Measurements from ENCODE around the gene HMGN3. TPM values are rescaled to one million over a fixed set of nuclear protein-coding genes. Genes with fewer than 3 reads are reported as not detected.

HMGN3 gene
- total RNA-seq, 1 donor, result 13.4 TPM

DNA sequence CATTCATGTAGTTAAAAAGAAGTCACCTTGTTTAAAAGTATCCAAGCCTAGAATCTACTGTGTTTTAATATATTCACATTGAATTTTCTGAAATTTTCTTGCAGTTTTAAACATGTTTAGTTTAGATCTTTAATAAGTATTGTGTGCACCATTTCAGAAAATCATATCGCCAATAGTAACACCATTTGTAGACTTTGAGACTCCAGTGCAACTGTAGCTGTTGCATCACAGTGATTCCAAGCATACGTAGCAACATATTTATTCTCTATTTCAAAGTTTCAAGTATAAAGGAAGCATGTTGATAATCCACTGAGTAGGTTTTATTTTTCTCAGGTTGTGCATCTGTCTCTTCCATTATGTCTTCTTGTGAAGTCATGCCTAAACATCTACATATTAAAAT is 46.4 kb downstream of the HMGN3 start:
- Histone ChIP-seq H4K20me1 (ENCODE audit: insufficient read depth, low read length) (no peaks in the 10 kb centered on the region), H3K4me1 (ENCODE audit: insufficient read depth, low read length) (no peaks in the 10 kb centered on the region), H3K9me3 (ENCODE audit: low read depth, low read length) (peaks cover 2% of the 10 kb centered on the region), H3K27ac (ENCODE audit: low read depth, low read length) (no peak overlapping the region), H3K27me3 (ENCODE audit: insufficient read depth, low read length) (peaks cover 6% of the 10 kb centered on the region), H3K4me2 (ENCODE audit: insufficient read depth, low read length) (no peak overlapping the region), H3K4me3 (ENCODE audit: insufficient read depth, low read length) (no peak overlapping the region), H2AFZ (ENCODE audit: low read length) (no peak overlapping the region), H3K79me2 (ENCODE audit: insufficient read depth, low read length) (no peaks in the 10 kb centered on the region), H3K36me3 (ENCODE audit: insufficient read depth, low read length) (no peaks in the 10 kb centered on the region)
- TF ChIP-seq CTCF (IDR thresholded peaks at IDR 0.05; ENCODE audit: extremely low read depth, low read depth, low read length), result no peak
- no peak for DNase-seq (ENCODE audit: insufficient read length, low spot score, missing footprints)

- no peak for DNase-seq (ENCODE audit: insufficient read length, low spot score, missing footprints)
- no peaks in the 10 kb centered on the region for H3K79me2 ChIP-seq (ENCODE audit: insufficient read depth, low read length)
- TF ChIP-seq CTCF (IDR thresholded peaks at IDR 0.05; ENCODE audit: extremely low read depth, low read depth, low read length), result no peak
- H3K4me3 ChIP-seq (ENCODE audit: insufficient read depth, low read length), result no peak overlapping the region
- no peak overlapping the region for H2AFZ ChIP-seq (ENCODE audit: low read length)
- no peaks in the 10 kb centered on the region for H4K20me1 ChIP-seq (ENCODE audit: insufficient read depth, low read length)
- no peaks in the 10 kb centered on the region for H3K36me3 ChIP-seq (ENCODE audit: insufficient read depth, low read length)
- H3K4me2 ChIP-seq (ENCODE audit: insufficient read depth, low read length), result no peak overlapping the region
- peaks cover 6% of the 10 kb centered on the region for H3K27me3 ChIP-seq (ENCODE audit: insufficient read depth, low read length)
- no peak overlapping the region for H3K27ac ChIP-seq (ENCODE audit: low read depth, low read length)
- peaks cover 2% of the 10 kb centered on the region for H3K9me3 ChIP-seq (ENCODE audit: low read depth, low read length)
- H3K4me1 ChIP-seq (ENCODE audit: insufficient read depth, low read length), result no peaks in the 10 kb centered on the region
Measured at GRCh38 chr6:79186564-79186963, 47.9 kb downstream of the HMGN3 start.

DNA sequence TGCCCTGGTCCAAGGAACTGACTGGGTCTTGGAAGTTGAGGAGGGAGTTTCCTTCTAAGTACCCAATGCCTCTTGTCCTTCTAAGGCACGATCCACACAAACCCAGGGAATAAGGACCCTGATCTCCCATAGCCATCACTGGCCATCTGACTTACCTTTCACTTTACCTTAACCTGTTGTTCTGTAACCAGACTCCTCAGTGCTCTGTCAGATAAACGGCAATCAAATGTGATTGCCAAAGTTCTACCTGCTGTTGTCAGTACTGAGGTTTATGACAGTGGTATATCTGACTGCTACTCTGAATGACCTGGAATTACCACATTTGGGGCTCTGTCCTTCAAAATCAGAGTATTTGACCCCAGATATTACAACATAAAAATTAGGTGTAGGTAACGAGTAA is 49.8 kb downstream of the HMGN3 start:
- H3K27ac ChIP-seq (ENCODE audit: low read depth, low read length), result no peak overlapping the region
- H3K79me2 ChIP-seq (ENCODE audit: insufficient read depth, low read length), result no peaks in the 10 kb centered on the region
- no peak overlapping the region for H2AFZ ChIP-seq (ENCODE audit: low read length)
- H3K4me2 ChIP-seq (ENCODE audit: insufficient read depth, low read length), result no peak overlapping the region
- no peaks in the 10 kb centered on the region for H3K36me3 ChIP-seq (ENCODE audit: insufficient read depth, low read length)
- no peak for DNase-seq (ENCODE audit: insufficient read length, low spot score, missing footprints)
- peaks cover 6% of the 10 kb centered on the region for H3K27me3 ChIP-seq (ENCODE audit: insufficient read depth, low read length)
- no peak for TF ChIP-seq CTCF (IDR thresholded peaks at IDR 0.05; ENCODE audit: extremely low read depth, low read depth, low read length)
- no peak overlapping the region for H3K4me3 ChIP-seq (ENCODE audit: insufficient read depth, low read length)
- no peaks in the 10 kb centered on the region for H4K20me1 ChIP-seq (ENCODE audit: insufficient read depth, low read length)
- no peaks in the 10 kb centered on the region for H3K9me3 ChIP-seq (ENCODE audit: low read depth, low read length)
- H3K4me1 ChIP-seq (ENCODE audit: insufficient read depth, low read length), result no peaks in the 10 kb centered on the region

DNA sequence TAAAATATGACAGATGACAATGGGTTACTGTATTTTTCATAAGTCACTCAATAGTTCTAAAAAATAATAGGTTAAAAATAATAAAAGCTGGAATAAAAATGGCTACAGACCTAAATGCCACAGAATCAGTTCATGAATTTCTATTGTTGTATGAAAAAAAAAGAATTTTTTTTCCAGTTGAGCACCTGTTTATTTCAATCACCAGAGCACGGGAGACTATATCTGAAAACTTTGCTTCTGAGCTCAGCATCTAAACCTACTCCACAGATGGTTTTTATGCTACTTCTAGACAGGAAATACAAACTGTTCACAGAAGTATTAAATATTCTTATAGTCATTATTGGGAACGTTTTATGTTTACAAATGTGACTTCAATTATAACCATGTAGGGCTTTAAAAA is 50.4 kb downstream of the HMGN3 start:
- H2AFZ ChIP-seq (ENCODE audit: low read length), result no peak overlapping the region
- H3K4me2 ChIP-seq (ENCODE audit: insufficient read depth, low read length), result no peak overlapping the region
- no peaks in the 10 kb centered on the region for H3K79me2 ChIP-seq (ENCODE audit: insufficient read depth, low read length)
- H3K4me1 ChIP-seq (ENCODE audit: insufficient read depth, low read length), result no peaks in the 10 kb centered on the region
- no peak overlapping the region for H3K27ac ChIP-seq (ENCODE audit: low read depth, low read length)
- no peaks in the 10 kb centered on the region for H4K20me1 ChIP-seq (ENCODE audit: insufficient read depth, low read length)
- no peaks in the 10 kb centered on the region for H3K9me3 ChIP-seq (ENCODE audit: low read depth, low read length)
- TF ChIP-seq CTCF (IDR thresholded peaks at IDR 0.05; ENCODE audit: extremely low read depth, low read depth, low read length), result no peak
- no peak overlapping the region for H3K4me3 ChIP-seq (ENCODE audit: insufficient read depth, low read length)
- no peak for DNase-seq (ENCODE audit: insufficient read length, low spot score, missing footprints)
- peaks cover 5% of the 10 kb centered on the region for H3K27me3 ChIP-seq (ENCODE audit: insufficient read depth, low read length)
- no peaks in the 10 kb centered on the region for H3K36me3 ChIP-seq (ENCODE audit: insufficient read depth, low read length)
